ENCODE data around the gene ABR. TPM values are rescaled to one million over a fixed set of nuclear protein-coding genes. Genes with fewer than 3 reads are reported as not detected.
A peak's percentile ranks its signal among the peaks of the same experiment; 100 is the strongest.
"Not testable (repeated sequence)": the region's sequence is repeated elsewhere in the genome, so short reads cannot be mapped to it uniquely, and the experiment has no call there.

ABR gene
- polyA plus RNA-seq, 3 donors = 19.8 to 160 (median 26.0) TPM

- Histone ChIP-seq H3K4me2 (replicated peaks; ENCODE audit: extremely low read depth, low read length, poor library complexity, severe bottlenecking) (no peak overlapping the region), H3K79me2 (ENCODE audit: insufficient read depth, low read length) (no peaks in the 10 kb centered on the region), H3K4me3 (replicated peaks in 1 of 3; ENCODE audit: low read depth in 2 of 3, low read length in 3 of 3) (no peak overlapping the region), H3K4me1 (ENCODE audit: control insufficient read depth in 1 of 2, insufficient read depth in 2 of 2, low read length in 2 of 2) (peaks cover 20 to 21% of the 10 kb centered on the region in 2 donors), H3K27ac (ENCODE audit: low read depth in 1 of 2, low read length in 2 of 2) (no peak overlapping the region), H3K9ac (ENCODE audit: insufficient read depth, low read length, poor library complexity, severe bottlenecking) (no peak overlapping the region), H3K27me3 (ENCODE audit: control insufficient read depth in 2 of 2, insufficient read depth in 2 of 2, low read length in 2 of 2) (peaks cover 30 to 41% of the 10 kb centered on the region in 2 donors), H2AFZ (ENCODE audit: insufficient read depth, low read depth, low read length, poor library complexity, severe bottlenecking) (no peak overlapping the region), H4K20me1 (ENCODE audit: insufficient read depth, low read length) (no peaks in the 10 kb centered on the region), H3K36me3 (replicated peaks in 1 of 2; ENCODE audit: control insufficient read depth in 1 of 2, insufficient read depth in 2 of 2, low read length in 2 of 2) (no peaks in the 10 kb centered on the region), H3K9me3 (replicated peaks in 1 of 2; ENCODE audit: control insufficient read depth in 1 of 2, insufficient read depth in 1 of 2, low read length in 2 of 2) (peaks cover 0 to 9% of the 10 kb centered on the region in 2 donors)
- peaks cover 0 to 3% of the 10 kb centered on the region in 2 donors for H3K36me3 Mint-ChIP-seq
- H3K4me1 Mint-ChIP-seq = peaks cover 24% of the 10 kb centered on the region
- peaks cover 37 to 64% (median 43%) of the 10 kb centered on the region in 3 donors for H3K27me3 Mint-ChIP-seq (ENCODE audit: low read depth in 3 of 3)
- peaks cover 0 to 9% (median 4%) of the 10 kb centered on the region in 7 donors for H3K9me3 Mint-ChIP-seq
- no peak for DNase-seq
- H3K27ac Mint-ChIP-seq = no peak overlapping the region
- TF ChIP-seq CTCF (IDR thresholded peaks at IDR 0.05) = no peak
- intact Hi-C loops (cut with micrococcal nuclease) = loop anchor here in 1 of 2 donors (5.0 kb wide), 1 partner anchor 194 kb away; the partner anchor contains the start of genes GLOD4 and MRM3
- peak overlapping the region in 1 of 2 donors; percentile 86 for H3K4me3 Mint-ChIP-seq
- WGBS (ENCODE audit: insufficient coverage) = 96% methylated on average over 4 of the region's 6 CpGs
Observed at GRCh38 chr17:976312-976711, 203.5 kb downstream of the ABR start.

DNA sequence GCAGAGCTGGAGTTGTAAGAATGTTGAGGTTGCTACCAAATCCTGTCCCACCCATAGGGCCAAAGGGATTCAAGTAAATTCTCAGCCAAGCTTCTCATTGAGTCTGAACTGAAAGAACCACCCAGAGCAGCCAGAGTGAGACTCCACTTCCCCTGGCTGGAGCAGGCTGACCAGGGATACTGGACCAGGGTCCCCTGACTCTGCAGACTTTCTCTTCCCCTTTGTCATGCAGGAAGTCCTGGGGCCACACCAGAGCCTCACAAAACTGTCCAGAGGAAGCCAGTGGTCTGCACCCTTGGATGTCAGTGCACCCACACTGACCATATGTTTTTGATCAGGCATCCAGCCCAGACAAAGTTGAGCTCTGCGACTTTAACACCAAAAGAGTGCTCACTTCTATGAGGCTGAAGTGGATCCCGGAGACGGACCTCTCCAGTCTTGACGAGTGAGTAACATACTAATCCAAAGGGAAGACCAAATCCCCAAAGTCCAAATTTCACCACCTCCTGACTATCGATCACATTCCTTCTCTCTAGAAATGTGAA is 204.3 kb downstream of the ABR start:
- H3K4me2 ChIP-seq (replicated peaks; ENCODE audit: extremely low read depth, low read length, poor library complexity, severe bottlenecking) = no peak overlapping the region
- peak overlapping the region in 1 of 2 donors; percentile 55 for H3K4me3 Mint-ChIP-seq
- no peaks in the 10 kb centered on the region for H3K79me2 ChIP-seq (ENCODE audit: insufficient read depth, low read length)
- H3K36me3 ChIP-seq (replicated peaks in 1 of 2; ENCODE audit: control insufficient read depth in 1 of 2, insufficient read depth in 2 of 2, low read length in 2 of 2) = no peaks in the 10 kb centered on the region
- peaks cover 16% of the 10 kb centered on the region for H3K4me1 Mint-ChIP-seq
- H2AFZ ChIP-seq (ENCODE audit: insufficient read depth, low read depth, low read length, poor library complexity, severe bottlenecking) = no peak overlapping the region
- no peak overlapping the region for H3K9ac ChIP-seq (ENCODE audit: insufficient read depth, low read length, poor library complexity, severe bottlenecking)
- H3K27me3 ChIP-seq (ENCODE audit: control insufficient read depth in 2 of 2, insufficient read depth in 2 of 2, low read length in 2 of 2) = peaks cover 30 to 43% of the 10 kb centered on the region in 2 donors
- DNase-seq = peak in 2 of 3 donors; percentile 23 to 34
- H3K9me3 Mint-ChIP-seq = peaks cover 0 to 9% (median 4%) of the 10 kb centered on the region in 7 donors
- H3K9me3 ChIP-seq (replicated peaks in 1 of 2; ENCODE audit: control insufficient read depth in 1 of 2, insufficient read depth in 1 of 2, low read length in 2 of 2) = peaks cover 0 to 9% of the 10 kb centered on the region in 2 donors
- H3K36me3 Mint-ChIP-seq = peaks cover 0 to 3% of the 10 kb centered on the region in 2 donors
- WGBS (ENCODE audit: insufficient coverage) = 92% methylated on average over 4 of the region's 5 CpGs
- H3K27ac Mint-ChIP-seq = no peak overlapping the region
- peaks cover 14 to 16% of the 10 kb centered on the region in 2 donors for H3K4me1 ChIP-seq (ENCODE audit: control insufficient read depth in 1 of 2, insufficient read depth in 2 of 2, low read length in 2 of 2)
- TF ChIP-seq CTCF (IDR thresholded peaks at IDR 0.05) = no peak
- no peaks in the 10 kb centered on the region for H4K20me1 ChIP-seq (ENCODE audit: insufficient read depth, low read length)
- intact Hi-C loops (cut with micrococcal nuclease) = loop anchor here in 1 of 2 donors (5.0 kb wide), 1 partner anchor 193 kb away; the partner anchor contains the start of genes GLOD4 and MRM3
- peaks cover 41 to 71% (median 50%) of the 10 kb centered on the region in 3 donors for H3K27me3 Mint-ChIP-seq (ENCODE audit: low read depth in 3 of 3)
- no peak overlapping the region for H3K27ac ChIP-seq (ENCODE audit: low read depth in 1 of 2, low read length in 2 of 2)
- no peak overlapping the region for H3K4me3 ChIP-seq (replicated peaks in 1 of 3; ENCODE audit: low read depth in 2 of 3, low read length in 3 of 3)

DNA sequence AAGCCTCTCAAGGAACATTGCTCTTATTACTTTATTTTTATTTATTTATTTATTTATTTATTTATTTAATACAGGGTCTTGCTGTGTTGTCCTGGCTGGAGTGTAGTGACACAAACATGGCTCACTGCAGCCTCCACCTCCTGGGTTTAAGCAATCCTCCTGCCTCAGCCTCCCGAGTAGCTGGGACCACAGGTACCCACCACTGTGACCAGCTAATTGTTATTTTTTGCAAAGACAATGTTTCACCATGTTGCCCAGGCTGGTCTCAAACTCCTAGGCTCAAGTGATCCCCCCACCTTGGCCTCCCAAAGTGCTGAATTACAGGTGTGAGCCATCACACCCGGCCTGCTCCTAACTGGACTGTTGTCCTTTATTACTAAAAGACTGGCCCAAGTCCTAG is 205.0 kb downstream of the ABR start:
- H3K36me3 ChIP-seq (replicated peaks in 1 of 2; ENCODE audit: control insufficient read depth in 1 of 2, insufficient read depth in 2 of 2, low read length in 2 of 2); H4K20me1 ChIP-seq (ENCODE audit: insufficient read depth, low read length); H3K27ac ChIP-seq (ENCODE audit: low read depth in 1 of 2, low read length in 2 of 2); H3K4me3 ChIP-seq (replicated peaks in 1 of 3; ENCODE audit: low read depth in 2 of 3, low read length in 3 of 3); H3K9me3 Mint-ChIP-seq; H3K4me3 Mint-ChIP-seq; H3K9ac ChIP-seq (ENCODE audit: insufficient read depth, low read length, poor library complexity, severe bottlenecking); H3K27ac Mint-ChIP-seq; H3K4me2 ChIP-seq (replicated peaks; ENCODE audit: extremely low read depth, low read length, poor library complexity, severe bottlenecking); H3K79me2 ChIP-seq (ENCODE audit: insufficient read depth, low read length); DNase-seq; H3K9me3 ChIP-seq (replicated peaks in 1 of 2; ENCODE audit: control insufficient read depth in 1 of 2, insufficient read depth in 1 of 2, low read length in 2 of 2); H3K36me3 Mint-ChIP-seq; H2AFZ ChIP-seq (ENCODE audit: insufficient read depth, low read depth, low read length, poor library complexity, severe bottlenecking): not testable (repeated sequence)
- WGBS (ENCODE audit: insufficient coverage) = 80% methylated on average over 1 of the region's 2 CpGs
- Mint-ChIP-seq H3K4me1 (peaks cover 13% of the 10 kb centered on the region), H3K27me3 (ENCODE audit: low read depth in 3 of 3) (peaks cover 48 to 71% (median 57%) of the 10 kb centered on the region in 3 donors)
- Histone ChIP-seq H3K4me1 (ENCODE audit: control insufficient read depth in 1 of 2, insufficient read depth in 2 of 2, low read length in 2 of 2) (peaks cover 8 to 10% of the 10 kb centered on the region in 2 donors), H3K27me3 (ENCODE audit: control insufficient read depth in 2 of 2, insufficient read depth in 2 of 2, low read length in 2 of 2) (peaks cover 30 to 49% of the 10 kb centered on the region in 2 donors)
- intact Hi-C loops (cut with micrococcal nuclease) = loop anchor here in 1 of 2 donors (5.0 kb wide), 1 partner anchor 192 kb away; the partner anchor contains the start of genes GLOD4 and MRM3
